ENCODE results near the gene CD180. TPM values are rescaled to one million over a fixed set of nuclear protein-coding genes. Genes with fewer than 3 reads are reported as not detected.

The CD180 gene
- total and polyA plus RNA-seq, 2 donors (not counting 3 experiments of a cell fraction or from before 2014, with no cell fraction given) = not detected

GRCh38 chr5:67176936-67177335 is 19.7 kb downstream of the CD180 start:
- no peak overlapping the region for H3K4me3 ChIP-seq (replicated peaks in 1 of 3; ENCODE audit: insufficient read depth in 1 of 3, low read depth in 1 of 3, low read length in 3 of 3)
- intact Hi-C loops (cut with micrococcal nuclease) (no loop called here), dilution Hi-C loops (cut with MboI; ENCODE audit: extremely low pct_ligation_motif_present, low sequenced_read_pairs) (no loop called here)
- H3K4me1 ChIP-seq (ENCODE audit: control insufficient read depth, extremely low read depth, insufficient read depth, low read length) = peaks cover 2% of the 10 kb centered on the region
- no peak overlapping the region for H3K9ac ChIP-seq (replicated peaks; ENCODE audit: extremely low read depth, insufficient read depth, low read length)
- H3K4me2 ChIP-seq (ENCODE audit: insufficient read depth, low read length) = no peak overlapping the region
- no TSS peak for BruUV-seq (replicated peaks)
- no peaks in the 10 kb centered on the region for H3K27me3 ChIP-seq (ENCODE audit: control insufficient read depth in 2 of 2, insufficient read depth in 2 of 2, low read length in 2 of 2)
- no peak for FAIRE-seq
- H3K36me3 ChIP-seq (ENCODE audit: control insufficient read depth in 2 of 2, extremely low read depth in 1 of 2, insufficient read depth in 2 of 2, low read length in 2 of 2) = no peaks in the 10 kb centered on the region
- TF ChIP-seq EZH2 (IDR thresholded peaks at IDR 0.05; ENCODE audit: borderline replicate concordance, low read depth, low read length, severe bottlenecking) (no peak), MAX (IDR thresholded peaks at IDR 0.05; ENCODE audit: insufficient read depth, insufficient read length) (no peak), MYC (IDR thresholded peaks at IDR 0.05; ENCODE audit: low read depth, low read length) (no peak), JUN (IDR thresholded peaks at IDR 0.05; ENCODE audit: borderline replicate concordance, insufficient read depth, insufficient read length, low read depth) (no peak), GATA2 (IDR thresholded peaks at IDR 0.05; ENCODE audit: insufficient read depth, insufficient read length, low read depth, low read length) (no peak), POLR2A (IDR thresholded peaks at IDR 0.05; ENCODE audit: low read depth, low read length) (no peak), POLR2AphosphoS5 (IDR thresholded peaks at IDR 0.05; ENCODE audit: insufficient read depth, low read depth, low read length) (no peak), FOS (IDR thresholded peaks at IDR 0.05; ENCODE audit: borderline replicate concordance, insufficient read depth, low read length) (no peak)
- TF ChIP-seq, protein P1, sequence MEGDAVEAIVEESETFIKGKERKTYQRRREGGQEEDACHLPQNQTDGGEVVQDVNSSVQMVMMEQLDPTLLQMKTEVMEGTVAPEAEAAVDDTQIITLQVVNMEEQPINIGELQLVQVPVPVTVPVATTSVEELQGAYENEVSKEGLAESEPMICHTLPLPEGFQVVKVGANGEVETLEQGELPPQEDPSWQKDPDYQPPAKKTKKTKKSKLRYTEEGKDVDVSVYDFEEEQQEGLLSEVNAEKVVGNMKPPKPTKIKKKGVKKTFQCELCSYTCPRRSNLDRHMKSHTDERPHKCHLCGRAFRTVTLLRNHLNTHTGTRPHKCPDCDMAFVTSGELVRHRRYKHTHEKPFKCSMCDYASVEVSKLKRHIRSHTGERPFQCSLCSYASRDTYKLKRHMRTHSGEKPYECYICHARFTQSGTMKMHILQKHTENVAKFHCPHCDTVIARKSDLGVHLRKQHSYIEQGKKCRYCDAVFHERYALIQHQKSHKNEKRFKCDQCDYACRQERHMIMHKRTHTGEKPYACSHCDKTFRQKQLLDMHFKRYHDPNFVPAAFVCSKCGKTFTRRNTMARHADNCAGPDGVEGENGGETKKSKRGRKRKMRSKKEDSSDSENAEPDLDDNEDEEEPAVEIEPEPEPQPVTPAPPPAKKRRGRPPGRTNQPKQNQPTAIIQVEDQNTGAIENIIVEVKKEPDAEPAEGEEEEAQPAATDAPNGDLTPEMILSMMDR (IDR thresholded peaks at IDR 0.05; ENCODE audit: extremely low read depth in 1 of 2, insufficient read depth in 1 of 2, low read depth in 1 of 2, low read length in 2 of 2) = no peak
- no peak for DNase-seq (ENCODE audit: low read depth, low spot score)
- POLR2A ChIA-PET = no interaction called here
- no peaks in the 10 kb centered on the region for H4K20me1 ChIP-seq (replicated peaks; ENCODE audit: control insufficient read depth, extremely low read depth, insufficient read depth, low read length)
- H3K79me2 ChIP-seq (ENCODE audit: control insufficient read depth, insufficient read depth, low read length) = no peaks in the 10 kb centered on the region
- CTCF ChIA-PET = interaction anchor here (1.3 kb wide), 1 partner anchor 10 kb away, joined by 3 read pairs; no protein-coding TSS in a partner anchor
- no peaks in the 10 kb centered on the region for H3K9me3 ChIP-seq (replicated peaks; ENCODE audit: control insufficient read depth, insufficient read depth, low read length)
- H3K9me1 ChIP-seq (replicated peaks; ENCODE audit: control insufficient read depth, extremely low read depth, insufficient read depth, low read length) = no peaks in the 10 kb centered on the region
- no peak overlapping the region for H3K27ac ChIP-seq (ENCODE audit: insufficient read depth, low read depth, low read length)
- H2AFZ ChIP-seq (ENCODE audit: low read depth, low read length) = no peak overlapping the region
